ENCODE results near the gene CALR. TPM values are rescaled to one million over a fixed set of nuclear protein-coding genes. Genes with fewer than 3 reads are reported as not detected.

CALR gene
- total and polyA plus RNA-seq, 2 donors (not counting 3 experiments of a cell fraction or from before 2014, with no cell fraction given): 1,135 to 1,636 TPM

DNA sequence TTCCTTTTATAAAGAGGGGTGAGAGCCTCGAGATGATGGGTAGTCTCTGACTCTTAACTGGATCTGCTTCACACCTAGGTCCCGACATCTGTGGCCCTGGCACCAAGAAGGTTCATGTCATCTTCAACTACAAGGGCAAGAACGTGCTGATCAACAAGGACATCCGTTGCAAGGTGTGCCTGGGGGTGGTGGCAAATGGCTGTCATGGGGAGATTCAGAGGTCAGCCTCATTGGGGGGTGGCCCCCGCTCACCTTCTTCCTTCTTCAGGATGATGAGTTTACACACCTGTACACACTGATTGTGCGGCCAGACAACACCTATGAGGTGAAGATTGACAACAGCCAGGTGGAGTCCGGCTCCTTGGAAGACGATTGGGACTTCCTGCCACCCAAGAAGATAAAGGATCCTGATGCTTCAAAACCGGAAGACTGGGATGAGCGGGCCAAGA, 1.6 kb downstream of the CALR start:
- no peaks in the 10 kb centered on the region for H3K9me3 ChIP-seq (replicated peaks; ENCODE audit: control insufficient read depth, insufficient read depth, low read length)
- intact Hi-C loops (cut with micrococcal nuclease): loop anchor here (2.0 to 10.0 kb wide), 2 partner anchors 49 to 155 kb away; partner anchors contain the start of gene GCDH
- dilution Hi-C loops (cut with MboI; ENCODE audit: extremely low pct_ligation_motif_present, low sequenced_read_pairs): no loop called here
- no peak overlapping the region for H3K27ac ChIP-seq (ENCODE audit: insufficient read depth, low read depth, low read length)
- FAIRE-seq (no peak), DNase-seq (ENCODE audit: low read depth, low spot score) (no peak)
- H4K20me1 ChIP-seq (replicated peaks; ENCODE audit: control insufficient read depth, extremely low read depth, insufficient read depth, low read length): no peaks in the 10 kb centered on the region
- H3K27me3 ChIP-seq (ENCODE audit: control insufficient read depth in 2 of 2, insufficient read depth in 2 of 2, low read length in 2 of 2): no peaks in the 10 kb centered on the region
- no peak overlapping the region for H2AFZ ChIP-seq (ENCODE audit: low read depth, low read length)
- H3K36me3 ChIP-seq (ENCODE audit: control insufficient read depth in 2 of 2, extremely low read depth in 1 of 2, insufficient read depth in 2 of 2, low read length in 2 of 2): peaks cover 23 to 43% of the 10 kb centered on the region in 2 experiments
- no peaks in the 10 kb centered on the region for H3K9me1 ChIP-seq (replicated peaks; ENCODE audit: control insufficient read depth, extremely low read depth, insufficient read depth, low read length)
- TF ChIP-seq FOS (IDR thresholded peaks at IDR 0.05; ENCODE audit: borderline replicate concordance, insufficient read depth, low read length) (no peak), POLR2A (IDR thresholded peaks at IDR 0.05; ENCODE audit: low read depth, low read length) (no peak), GATA2 (IDR thresholded peaks at IDR 0.05; ENCODE audit: insufficient read depth, insufficient read length, low read depth, low read length) (no peak), JUN (IDR thresholded peaks at IDR 0.05; ENCODE audit: borderline replicate concordance, insufficient read depth, insufficient read length, low read depth) (no peak), POLR2AphosphoS5 (IDR thresholded peaks at IDR 0.05; ENCODE audit: insufficient read depth, low read depth, low read length) (peak; percentile 8)
- TF ChIP-seq, protein P1, sequence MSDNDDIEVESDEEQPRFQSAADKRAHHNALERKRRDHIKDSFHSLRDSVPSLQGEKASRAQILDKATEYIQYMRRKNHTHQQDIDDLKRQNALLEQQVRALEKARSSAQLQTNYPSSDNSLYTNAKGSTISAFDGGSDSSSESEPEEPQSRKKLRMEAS (IDR thresholded peaks at IDR 0.05; ENCODE audit: insufficient read depth, insufficient read length): no peak
- TF ChIP-seq, protein P2, sequence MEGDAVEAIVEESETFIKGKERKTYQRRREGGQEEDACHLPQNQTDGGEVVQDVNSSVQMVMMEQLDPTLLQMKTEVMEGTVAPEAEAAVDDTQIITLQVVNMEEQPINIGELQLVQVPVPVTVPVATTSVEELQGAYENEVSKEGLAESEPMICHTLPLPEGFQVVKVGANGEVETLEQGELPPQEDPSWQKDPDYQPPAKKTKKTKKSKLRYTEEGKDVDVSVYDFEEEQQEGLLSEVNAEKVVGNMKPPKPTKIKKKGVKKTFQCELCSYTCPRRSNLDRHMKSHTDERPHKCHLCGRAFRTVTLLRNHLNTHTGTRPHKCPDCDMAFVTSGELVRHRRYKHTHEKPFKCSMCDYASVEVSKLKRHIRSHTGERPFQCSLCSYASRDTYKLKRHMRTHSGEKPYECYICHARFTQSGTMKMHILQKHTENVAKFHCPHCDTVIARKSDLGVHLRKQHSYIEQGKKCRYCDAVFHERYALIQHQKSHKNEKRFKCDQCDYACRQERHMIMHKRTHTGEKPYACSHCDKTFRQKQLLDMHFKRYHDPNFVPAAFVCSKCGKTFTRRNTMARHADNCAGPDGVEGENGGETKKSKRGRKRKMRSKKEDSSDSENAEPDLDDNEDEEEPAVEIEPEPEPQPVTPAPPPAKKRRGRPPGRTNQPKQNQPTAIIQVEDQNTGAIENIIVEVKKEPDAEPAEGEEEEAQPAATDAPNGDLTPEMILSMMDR (IDR thresholded peaks at IDR 0.05; ENCODE audit: extremely low read depth in 1 of 2, insufficient read depth in 1 of 2, low read depth in 1 of 2, low read length in 2 of 2): no peak
- peak overlapping the region; percentile 75 to 98 (median 93) for H3K4me3 ChIP-seq (replicated peaks in 1 of 3; ENCODE audit: insufficient read depth in 1 of 3, low read depth in 1 of 3, low read length in 3 of 3)
- H3K79me2 ChIP-seq (ENCODE audit: control insufficient read depth, insufficient read depth, low read length): peaks cover 42% of the 10 kb centered on the region
- no TSS peak for BruUV-seq (replicated peaks)
- H3K9ac ChIP-seq (replicated peaks; ENCODE audit: extremely low read depth, insufficient read depth, low read length): peak overlapping the region; percentile 95
- ChIA-PET CTCF (interaction anchor here (1.0 kb wide), 1 partner anchor 24 kb away, joined by 3 read pairs; no protein-coding TSS in a partner anchor), POLR2A (interaction anchor here (0.6 kb wide), 1 partner anchor 12 kb away, joined by 5 read pairs; no protein-coding TSS in a partner anchor)
- H3K4me1 ChIP-seq (ENCODE audit: control insufficient read depth, extremely low read depth, insufficient read depth, low read length): peaks cover 25% of the 10 kb centered on the region
- H3K4me2 ChIP-seq (ENCODE audit: insufficient read depth, low read length): peak overlapping the region; percentile 64

Measured in endothelial cell of umbilical vein (primary cell).